Activated CD4-positive, alpha-beta T cell treated with anti-CD3 and anti-CD28 coated beads for 24 hours (primary cell): ENCODE measurements around the gene SH3BGRL3.
A peak's percentile ranks its signal among the peaks of the same experiment; 100 is the strongest.
"Not testable (repeated sequence)": the region's sequence is repeated elsewhere in the genome, so short reads cannot be mapped to it uniquely, and the experiment has no call there.

Experiments used
- DNase-seq, 2 donors: peaks; one replicate each; pipeline ENCODE4 v3.0.0-alpha.2; 2020; ENCODE audit warnings: low read depth in 2 of 2

The SH3BGRL3 gene

DNA sequence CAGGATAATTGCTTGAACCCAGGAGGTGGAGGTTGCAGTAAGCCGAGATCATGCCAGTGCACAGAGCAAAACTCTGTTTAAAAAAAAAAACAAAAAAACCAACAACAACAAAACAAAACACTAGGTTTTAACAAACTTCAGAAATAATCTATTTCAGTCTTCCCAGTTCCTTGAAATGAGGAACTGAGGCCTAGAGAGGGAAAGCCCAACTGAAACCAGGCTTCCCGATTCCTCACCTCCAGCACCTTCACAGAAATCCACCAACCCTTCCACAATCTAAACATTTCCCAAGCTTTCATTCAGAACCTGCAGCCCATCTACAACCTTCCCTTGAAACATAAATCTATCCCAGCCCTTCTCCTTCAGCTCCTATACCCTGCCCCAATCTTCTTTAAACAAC is 37.3 kb downstream of the SH3BGRL3 start:
- no peak for DNase-seq

DNA sequence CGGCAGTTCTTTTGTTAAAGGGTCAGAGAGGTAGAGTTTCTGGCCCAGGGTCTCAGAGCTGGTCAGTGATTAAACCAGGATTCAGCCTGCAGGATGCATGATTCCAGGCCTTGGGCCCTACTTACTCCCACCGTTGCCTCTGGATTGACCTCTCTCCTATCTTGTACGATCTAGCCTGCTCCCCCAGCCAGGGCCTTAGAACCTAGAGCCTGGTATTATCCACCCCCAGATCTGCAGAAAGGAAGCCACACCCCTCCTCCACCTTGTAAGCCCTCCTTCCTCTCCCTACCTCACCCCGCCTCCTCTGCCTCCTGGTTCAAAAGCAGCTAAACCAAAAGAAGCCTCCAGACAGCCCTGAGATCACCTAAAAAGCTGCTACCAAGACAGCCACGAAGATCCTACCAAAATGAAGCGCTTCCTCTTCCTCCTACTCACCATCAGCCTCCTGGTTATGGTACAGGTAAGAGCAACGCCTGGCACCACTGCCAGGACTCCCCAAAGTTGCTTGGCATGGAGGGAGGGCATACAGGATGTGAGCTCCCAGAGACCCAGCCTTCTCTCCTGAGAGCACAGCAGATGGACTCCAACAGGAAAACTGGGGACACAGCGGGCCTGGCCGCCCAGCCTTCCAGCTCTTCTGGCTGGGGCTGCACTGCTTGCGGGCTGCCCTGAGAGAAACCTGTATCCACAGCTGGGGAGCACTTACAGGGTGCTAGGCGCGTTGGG is 37.9 kb downstream of the SH3BGRL3 start, which contains the start of gene CD52:
Gene CD52 (plus strand): TSS at position 347 of the 726 bp plus-strand sequence. CDS start 60 bp downstream, at position 407.
- DNase-seq, result peak in 1 of 2 donors; percentile 65

DNA sequence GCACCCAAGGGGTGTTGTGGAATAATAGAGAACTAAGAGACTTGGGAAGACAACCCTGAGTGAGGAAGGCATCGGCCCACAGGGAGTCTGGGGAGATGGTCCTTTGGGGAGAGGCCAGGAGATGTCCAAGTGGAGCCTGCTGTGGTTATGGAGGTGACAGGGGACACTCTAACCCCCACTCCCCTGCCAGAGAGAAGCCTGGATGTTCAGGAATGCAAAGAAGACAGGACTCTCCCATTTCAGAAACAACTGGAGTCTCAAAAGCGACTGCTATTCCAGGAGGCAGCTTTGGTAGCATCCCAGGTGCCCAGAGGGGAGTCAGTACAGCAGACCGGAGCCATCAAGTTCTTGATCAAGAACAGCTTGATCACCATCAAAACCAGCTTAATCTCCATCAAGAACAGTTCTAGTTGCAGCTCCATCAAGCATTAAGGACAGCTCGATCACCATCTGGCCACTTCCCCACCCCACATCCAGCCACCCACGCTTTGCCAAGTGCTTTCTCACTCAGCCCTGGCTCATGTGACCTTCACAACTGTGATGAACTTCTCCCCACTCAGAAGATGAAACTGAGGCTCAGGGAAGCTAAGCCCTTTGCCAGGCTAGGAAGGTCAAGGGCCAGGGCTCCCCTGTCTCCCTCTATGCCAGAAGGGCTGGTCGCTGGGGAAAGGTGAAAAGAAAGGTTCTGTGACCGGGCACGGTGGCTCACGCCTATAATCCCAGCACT is 38.6 kb downstream of the SH3BGRL3 start:
- no peak for DNase-seq

DNA sequence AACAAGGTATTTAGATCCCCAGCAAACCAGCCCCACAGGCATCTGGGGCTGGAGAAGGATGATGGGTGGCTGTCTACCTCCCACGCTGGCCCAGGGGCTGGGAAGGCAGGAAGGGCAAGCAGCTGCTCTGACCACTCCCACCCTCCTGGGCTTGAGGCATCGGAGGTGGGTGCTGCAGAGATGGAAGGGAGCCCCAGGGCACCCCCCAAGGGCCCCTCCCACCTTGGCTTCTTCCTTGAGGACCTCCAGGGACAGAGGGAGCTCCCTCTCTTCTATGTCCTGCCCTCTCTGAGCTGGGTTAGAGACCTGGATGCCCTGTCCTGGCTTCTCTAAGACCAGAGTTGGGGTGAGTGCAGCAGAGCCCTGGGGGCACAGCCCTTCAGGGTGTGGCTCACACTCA is 41.0 kb downstream of the SH3BGRL3 start:
- no peak for DNase-seq

DNA sequence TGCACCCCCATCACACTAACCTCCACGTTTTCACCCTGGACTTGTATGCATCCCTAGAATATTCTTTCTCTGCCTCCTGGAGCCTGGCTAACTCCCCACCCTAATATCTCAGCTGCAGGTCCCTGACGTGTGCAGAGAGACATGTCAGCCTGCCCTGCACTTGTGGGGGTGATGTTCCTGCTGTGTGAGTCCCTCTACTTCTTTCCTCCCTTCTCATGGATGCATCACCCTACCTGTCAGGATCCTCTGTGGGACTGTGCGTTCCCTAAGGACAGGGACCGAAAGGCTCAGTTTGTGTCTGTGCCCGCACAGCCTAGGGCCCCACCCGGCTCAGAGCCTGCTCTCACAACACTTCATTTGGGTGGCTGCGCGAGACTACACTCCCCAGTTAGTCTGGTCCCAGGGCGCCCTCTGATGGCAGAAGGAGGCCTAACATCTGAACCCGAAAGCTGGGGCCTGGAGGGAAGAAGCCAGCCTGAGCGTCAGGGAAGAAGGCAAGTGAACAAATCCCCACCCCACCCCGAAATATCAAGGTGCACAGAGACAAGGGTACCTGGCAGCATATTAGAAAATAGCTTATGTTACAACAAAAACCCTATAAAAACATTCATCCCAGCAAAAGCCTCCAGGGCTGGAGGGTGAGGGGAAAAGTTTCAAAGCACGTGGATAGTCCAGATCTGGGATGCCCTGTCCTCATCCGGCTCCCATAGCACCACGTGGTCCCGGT is 41.6 kb downstream of the SH3BGRL3 start:
- DNase-seq, result peak; percentile 97 to 98

DNA sequence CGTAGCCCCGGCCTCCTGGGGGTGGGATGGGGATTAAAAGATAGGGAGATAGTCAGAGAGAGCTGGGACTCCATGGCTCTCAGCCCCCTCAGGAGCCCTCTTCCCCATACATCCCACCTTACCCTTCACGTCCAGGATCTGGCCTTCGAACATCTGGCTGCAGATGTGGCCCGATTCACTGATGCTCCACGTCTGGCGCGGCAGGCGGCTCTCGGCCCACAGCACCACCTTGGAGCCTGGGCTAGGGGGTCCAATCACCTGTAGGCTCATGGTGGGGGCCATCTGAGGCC is 42.1 kb downstream of the SH3BGRL3 start:
- no peak for DNase-seq

DNA sequence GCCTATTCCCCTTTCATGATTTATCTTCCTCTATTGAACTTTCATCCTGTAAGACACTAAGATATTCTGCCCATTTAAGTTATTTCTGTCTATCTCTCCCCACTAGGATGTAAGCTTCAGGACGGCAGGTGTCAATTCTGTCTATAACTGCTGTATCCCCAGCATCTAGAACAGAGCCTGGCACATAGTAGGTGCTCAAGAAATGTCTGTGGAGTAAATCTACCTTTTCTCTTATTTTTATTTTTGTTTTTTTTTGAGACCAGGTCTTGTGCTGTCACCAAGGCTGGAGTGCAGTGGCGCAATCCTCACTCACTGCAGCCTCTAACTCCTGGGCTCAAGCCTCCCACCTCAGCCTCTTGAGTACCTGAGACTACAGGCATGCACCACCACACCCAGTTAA is 43.5 kb downstream of the SH3BGRL3 start:
- DNase-seq, result no peak

DNA sequence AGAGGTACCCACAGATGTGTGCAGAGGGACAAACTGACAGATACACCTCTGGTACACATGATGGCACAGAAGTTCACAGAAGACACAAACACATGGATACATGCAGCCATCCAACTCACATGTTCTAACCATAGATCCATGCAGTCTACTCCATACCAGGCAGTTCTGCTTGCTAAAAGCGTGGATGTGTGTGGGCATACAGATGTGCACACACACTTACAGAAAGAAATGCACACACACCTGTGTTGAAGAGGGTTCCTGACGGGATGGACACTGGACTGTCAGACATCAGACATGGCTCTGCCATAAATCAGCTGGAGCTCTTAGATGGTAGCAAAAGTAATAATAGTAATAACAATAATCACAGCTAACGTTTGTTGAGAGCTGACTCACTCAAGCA is 44.7 kb downstream of the SH3BGRL3 start:
- DNase-seq, result no peak

DNA sequence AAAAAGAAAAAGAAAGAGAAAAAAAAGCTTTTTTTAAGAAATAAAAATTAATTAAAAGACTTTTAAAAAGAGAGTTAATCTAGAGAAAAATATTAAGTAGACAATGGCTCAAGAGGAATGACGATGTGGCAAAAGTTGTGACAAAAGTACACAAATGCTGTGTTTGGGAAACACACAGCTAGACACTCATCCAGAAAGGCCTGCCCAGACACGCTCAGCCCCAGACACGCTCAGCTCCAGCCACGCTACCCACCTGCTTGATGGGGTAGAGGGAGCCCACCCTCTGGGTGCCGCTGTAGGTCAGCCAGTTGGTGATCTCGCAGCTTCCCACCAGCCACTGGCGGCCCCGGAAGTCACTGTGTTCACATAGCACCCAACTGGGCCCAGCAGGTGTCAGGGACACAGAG is 48.1 kb downstream of the SH3BGRL3 start:
- no peak for DNase-seq

DNA sequence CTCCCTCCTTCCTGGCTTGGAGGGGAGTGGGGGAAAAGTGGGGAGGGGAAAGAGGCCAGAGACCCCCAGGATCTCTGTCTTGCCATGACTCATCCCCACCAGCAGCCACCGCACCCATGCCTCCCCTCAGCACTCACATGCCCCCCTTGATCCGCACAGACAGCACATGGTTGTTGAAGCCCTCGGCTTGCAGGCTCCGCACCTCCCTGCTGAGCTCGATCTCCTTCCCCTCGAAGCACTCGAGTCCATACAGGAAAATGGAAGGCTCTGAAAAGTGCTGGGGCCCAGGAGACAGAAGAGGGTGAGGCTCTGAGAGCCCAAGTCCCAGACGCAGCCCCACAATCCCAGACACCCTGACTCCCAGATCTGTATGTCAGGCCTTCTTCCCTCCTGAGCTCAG is 48.7 kb downstream of the SH3BGRL3 start:
- DNase-seq, result no peak

DNA sequence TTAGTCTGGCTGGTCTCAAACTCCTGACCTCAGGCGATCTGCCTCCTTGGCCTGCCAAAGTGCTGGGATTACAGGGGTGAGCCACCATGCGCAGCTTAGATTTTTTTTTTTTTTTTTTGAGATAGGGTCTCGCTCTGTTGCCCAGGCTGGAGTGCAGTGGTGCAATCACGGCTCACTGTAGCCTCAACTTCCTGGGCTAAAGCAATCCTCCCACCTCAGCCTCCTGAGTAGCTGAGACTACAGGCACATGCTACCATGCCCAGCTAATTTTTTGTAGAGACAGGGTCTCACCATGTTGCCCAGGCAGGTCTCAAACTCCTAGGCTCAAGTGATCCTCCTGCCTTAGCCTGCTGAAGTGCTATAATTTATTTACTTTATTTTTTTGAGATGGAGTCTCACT is 49.5 kb downstream of the SH3BGRL3 start:
- not testable (repeated sequence) for DNase-seq

DNA sequence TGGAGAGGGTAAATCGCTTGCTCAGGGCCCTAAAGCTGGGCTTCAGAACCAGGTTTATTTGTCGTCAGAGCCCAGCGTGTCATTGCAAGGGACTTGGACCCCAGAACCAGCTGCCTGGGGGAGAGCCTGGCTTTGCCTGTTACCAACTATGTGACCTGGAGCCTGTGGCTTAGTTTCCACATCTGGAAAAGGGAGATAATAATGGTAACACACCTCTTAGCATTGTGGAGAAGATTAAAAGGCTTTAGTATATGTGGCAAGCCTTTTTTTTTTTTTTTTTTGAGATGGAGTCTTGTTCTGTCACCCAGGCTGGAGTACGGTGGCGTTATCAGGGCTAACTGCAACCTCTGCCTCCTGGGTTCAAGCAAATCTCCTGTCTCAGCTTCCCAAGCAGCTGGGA is 50.4 kb downstream of the SH3BGRL3 start:
- DNase-seq, result no peak
